WERI-Rb-1 (cell line): Measurements from ENCODE around the gene SOBP.

Source experiments
- DNase-seq: peaks from one replicate; pipeline ENCODE4 v3.0.0-alpha.2; 2020
- H3K27ac ChIP-seq: fragments of 250-450 bp; sonication (Bioruptor Pico); 2 replicates; pipeline ENCODE4 v1.5.1; 2020; ENCODE audit warnings: mild to moderate bottlenecking, moderate library complexity
- H3K27me3 ChIP-seq: fragments of 250-450 bp; sonication (Bioruptor Pico); 2 replicates; pipeline ENCODE4 v1.5.1; 2021; ENCODE audit warnings: mild to moderate bottlenecking, low read depth, moderate library complexity; ENCODE audit not compliant: insufficient read depth, severe bottlenecking
- H3K36me3 ChIP-seq: fragments of 250-450 bp; sonication (Bioruptor Pico); 2 replicates; pipeline ENCODE4 v1.5.1; 2020; ENCODE audit warnings: mild to moderate bottlenecking, moderate library complexity
- H3K4me3 ChIP-seq: 2 replicates; pipeline ENCODE4 v1.5.1; 2011; ENCODE audit warnings: low read depth, mild to moderate bottlenecking, control low read depth, low read length
- H3K9me3 ChIP-seq: fragments of 250-450 bp; sonication (Bioruptor Pico); 2 replicates; pipeline ENCODE4 v1.5.1; 2021; ENCODE audit warnings: mild to moderate bottlenecking, moderate library complexity; ENCODE audit not compliant: severe bottlenecking
- CTCF ChIP-seq: IDR thresholded peaks from 2 replicates; pipeline ENCODE4 v1.5.1; 2011; ENCODE audit warnings: low read depth, mild to moderate bottlenecking, control low read depth, inconsistent platforms, low read length

SOBP gene

GRCh38 chr6:107555449-107555848, 65.5 kb downstream of the SOBP start:
- TF ChIP-seq CTCF, result no peak
- Histone ChIP-seq H3K36me3 (no peaks in the 10 kb centered on the region), H3K9me3 (no peaks in the 10 kb centered on the region), H3K27ac (no peak overlapping the region), H3K27me3 (no peaks in the 10 kb centered on the region), H3K4me3 (no peak overlapping the region)
- no peak for DNase-seq

DNA sequence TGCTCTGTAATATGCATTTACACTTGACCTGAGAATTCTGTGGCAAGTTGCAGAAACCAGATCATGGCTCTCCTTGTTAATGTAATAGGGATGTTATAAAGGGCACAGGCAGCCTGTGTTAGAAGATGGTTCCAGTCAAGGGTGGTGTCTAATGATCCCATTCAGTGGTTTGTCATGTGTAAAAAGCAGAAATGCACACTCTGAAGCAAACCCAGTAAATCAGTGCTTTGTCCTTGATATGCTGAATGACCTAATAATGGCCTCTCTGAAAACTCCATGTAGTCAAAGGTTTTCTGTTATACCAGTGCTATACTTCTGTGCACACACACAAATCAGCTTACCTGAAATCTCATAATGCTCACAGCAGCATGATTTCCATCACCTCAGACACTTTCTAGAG, 66.2 kb downstream of the SOBP start:
- no peak overlapping the region for H3K27ac ChIP-seq
- H3K9me3 ChIP-seq, result no peaks in the 10 kb centered on the region
- H3K4me3 ChIP-seq, result no peak overlapping the region
- TF ChIP-seq CTCF, result no peak
- no peaks in the 10 kb centered on the region for H3K27me3 ChIP-seq
- DNase-seq, result no peak
- no peaks in the 10 kb centered on the region for H3K36me3 ChIP-seq

- DNase-seq, result no peak
- Histone ChIP-seq H3K36me3 (no peaks in the 10 kb centered on the region), H3K27ac (no peak overlapping the region), H3K9me3 (no peaks in the 10 kb centered on the region), H3K27me3 (no peaks in the 10 kb centered on the region), H3K4me3 (no peak overlapping the region)
- no peak for TF ChIP-seq CTCF
These were observed 67.8 kb downstream of the SOBP start for GRCh38 chr6:107557698-107558097.

DNA sequence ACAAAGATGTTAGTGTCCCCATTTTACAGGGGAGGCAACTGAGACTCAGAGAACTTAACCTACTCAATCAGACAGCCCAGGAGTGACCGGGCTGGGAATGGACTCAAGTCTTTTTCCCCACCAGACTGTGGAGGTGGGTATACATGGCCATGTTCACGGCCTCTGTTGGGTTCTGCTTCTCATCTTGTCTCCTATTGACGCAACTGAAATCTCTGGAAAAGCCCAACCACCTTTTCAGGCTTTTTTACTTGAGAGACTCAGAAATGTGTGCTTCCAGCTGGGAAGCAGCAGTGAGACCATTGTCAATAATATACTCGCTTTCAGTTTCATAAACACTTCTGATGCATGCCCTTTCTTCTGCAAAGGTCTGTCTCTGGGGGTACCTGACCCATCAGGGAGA, 70.7 kb downstream of the SOBP start:
- Histone ChIP-seq H3K36me3 (no peaks in the 10 kb centered on the region), H3K4me3 (no peak overlapping the region), H3K9me3 (no peaks in the 10 kb centered on the region), H3K27ac (no peak overlapping the region), H3K27me3 (no peaks in the 10 kb centered on the region)
- no peak for DNase-seq
- TF ChIP-seq CTCF, result no peak

DNA sequence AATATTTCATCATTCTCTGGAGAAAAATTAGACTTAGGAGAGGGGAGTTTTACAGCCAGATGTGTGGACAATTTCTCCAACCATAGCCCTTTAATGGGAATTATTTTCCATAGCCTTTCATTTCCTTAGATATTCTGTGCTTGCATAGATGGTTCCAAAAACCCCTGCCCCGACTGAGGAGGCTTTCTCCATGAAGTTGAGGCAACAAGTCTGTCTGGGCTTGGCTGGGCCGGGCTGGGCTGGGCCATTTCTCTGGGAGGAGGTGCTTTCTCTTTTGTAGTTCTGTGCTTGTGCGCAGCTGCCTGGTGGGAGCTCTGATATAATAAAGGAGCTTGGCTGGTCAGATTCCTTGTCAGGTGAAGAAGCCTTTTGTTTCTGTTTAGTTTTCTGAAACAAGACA, 71.4 kb downstream of the SOBP start:
- H3K9me3 ChIP-seq, result no peaks in the 10 kb centered on the region
- TF ChIP-seq CTCF, result no peak
- no peaks in the 10 kb centered on the region for H3K36me3 ChIP-seq
- H3K27me3 ChIP-seq, result no peaks in the 10 kb centered on the region
- no peak for DNase-seq
- no peak overlapping the region for H3K27ac ChIP-seq
- H3K4me3 ChIP-seq, result no peak overlapping the region

DNA sequence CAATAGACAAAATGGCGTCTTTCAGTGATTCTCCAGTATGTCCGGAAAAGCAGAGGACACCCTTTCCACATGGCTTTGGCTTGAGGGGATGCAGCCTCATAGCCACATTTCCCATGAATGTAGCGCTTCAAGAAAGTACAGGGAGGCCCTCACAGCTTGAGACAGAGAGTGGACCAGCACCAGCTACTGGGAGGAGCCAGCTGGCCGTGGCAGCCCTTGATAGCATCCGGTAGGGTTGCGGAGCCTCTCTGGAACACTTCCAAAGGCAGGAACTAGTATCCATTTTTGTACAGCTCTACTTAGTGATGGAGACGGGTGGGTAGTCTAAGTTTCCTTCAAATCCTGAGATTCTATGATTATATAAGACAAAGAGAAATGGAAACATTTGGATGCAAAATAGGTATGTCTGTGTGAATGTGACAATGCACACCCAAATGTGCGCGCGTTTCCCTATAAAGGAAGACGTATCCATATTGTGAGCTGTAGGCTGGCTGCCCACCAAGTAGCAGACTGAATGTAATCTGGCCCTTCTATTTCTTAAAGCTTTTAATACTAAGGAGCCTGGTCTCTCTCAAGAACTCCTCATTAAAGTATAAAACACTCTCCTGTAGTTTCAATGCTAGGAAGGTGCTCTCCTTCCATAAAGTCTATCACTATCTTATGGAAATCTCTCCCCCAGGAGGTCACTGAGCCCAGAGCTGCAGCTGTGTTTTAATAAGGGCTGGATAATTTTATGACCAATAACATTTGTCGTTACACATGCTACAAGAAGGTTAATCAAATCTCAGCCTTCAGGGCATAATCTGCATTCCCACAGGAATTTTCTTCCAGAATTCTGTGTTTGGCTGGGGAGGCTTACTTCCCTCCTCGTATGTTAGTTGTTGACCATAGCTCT, 74.0 kb downstream of the SOBP start:
- Histone ChIP-seq H3K4me3 (no peak overlapping the region), H3K36me3 (no peaks in the 10 kb centered on the region), H3K27ac (no peak overlapping the region), H3K27me3 (no peaks in the 10 kb centered on the region), H3K9me3 (no peaks in the 10 kb centered on the region)
- DNase-seq, result no peak
- TF ChIP-seq CTCF, result no peak
